Liver (tissue), 3 donors: ENCODE results near the gene FLOT1.

Experiments used
- EGR1 ChIP-seq, 2 donors: IDR thresholded peaks; 2 replicates each; pipeline ENCODE4 v1.6.1; 2016 to 2018; ENCODE audit warnings: antibody characterized with exemption in 2 of 2, low read depth in 2 of 2
- FOXA1 ChIP-seq: IDR thresholded peaks from 2 replicates; pipeline ENCODE4 v1.6.1; 2016; ENCODE audit warnings: antibody characterized with exemption
- HNF4A ChIP-seq, 2 donors: conservative IDR thresholded peaks; 2 replicates each; pipeline ENCODE4 v1.6.1; 2016; ENCODE audit warnings: antibody characterized with exemption in 2 of 2, mild to moderate bottlenecking in 2 of 2
- NR2F2 ChIP-seq: IDR thresholded peaks from 2 replicates; pipeline ENCODE4 v1.6.1; 2016; ENCODE audit warnings: antibody characterized with exemption
- RAD21 ChIP-seq, 2 donors: IDR thresholded peaks; 2 replicates each; pipeline ENCODE4 v1.6.1; 2016; ENCODE audit warnings: antibody characterized with exemption in 2 of 2, mild to moderate bottlenecking in 2 of 2
- YY1 ChIP-seq: IDR thresholded peaks from 2 replicates; pipeline ENCODE4 v1.6.1; 2016; ENCODE audit warnings: antibody characterized with exemption, mild to moderate bottlenecking
- TF ChIP-seq, protein P1 (sequence below): fragments of 150-350 bp; IDR thresholded peaks from 2 replicates; pipeline ENCODE4 v1.5.1; 2017; ENCODE audit warnings: improper control_type of control experiment, low read depth, low read length; ENCODE audit not compliant: missing input control
- TF ChIP-seq, protein P2 (sequence below): IDR thresholded peaks from 2 replicates; pipeline ENCODE4 v1.6.1; 2016; ENCODE audit warnings: antibody characterized with exemption, mild to moderate bottlenecking
- donor health status: healthy.
- donor health status: healthy.

DNA sequence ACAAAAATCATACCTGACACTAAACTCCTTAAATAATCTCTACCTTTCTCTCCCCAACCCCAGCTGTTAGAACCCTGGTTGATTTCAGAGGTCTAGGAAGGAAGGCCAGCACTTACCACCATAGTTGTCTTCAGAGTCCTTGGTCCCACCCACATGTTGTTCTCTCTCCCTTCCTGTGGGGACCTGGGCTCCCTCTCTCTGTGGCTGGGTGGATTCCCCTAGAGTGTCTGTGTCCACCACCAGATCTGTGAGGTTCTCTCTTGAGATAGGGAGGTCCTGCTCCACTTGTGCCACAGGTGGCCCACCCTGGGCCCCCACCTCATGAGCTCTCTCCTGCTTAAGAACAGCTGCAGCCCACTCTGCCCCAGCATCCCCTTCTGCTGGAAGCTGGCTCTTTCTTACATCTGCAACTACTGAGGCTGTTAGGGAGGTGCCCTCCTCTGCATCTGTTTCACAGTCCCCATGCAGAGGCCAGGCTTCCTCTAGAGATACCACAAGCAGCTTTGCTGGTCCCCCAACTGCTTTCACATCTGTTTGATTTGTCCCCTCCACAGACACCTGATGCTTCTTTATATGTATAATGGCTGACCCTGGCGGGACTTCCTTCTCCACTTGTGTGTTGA, 30.6 kb downstream of the FLOT1 start:
- TF ChIP-seq, protein P1, sequence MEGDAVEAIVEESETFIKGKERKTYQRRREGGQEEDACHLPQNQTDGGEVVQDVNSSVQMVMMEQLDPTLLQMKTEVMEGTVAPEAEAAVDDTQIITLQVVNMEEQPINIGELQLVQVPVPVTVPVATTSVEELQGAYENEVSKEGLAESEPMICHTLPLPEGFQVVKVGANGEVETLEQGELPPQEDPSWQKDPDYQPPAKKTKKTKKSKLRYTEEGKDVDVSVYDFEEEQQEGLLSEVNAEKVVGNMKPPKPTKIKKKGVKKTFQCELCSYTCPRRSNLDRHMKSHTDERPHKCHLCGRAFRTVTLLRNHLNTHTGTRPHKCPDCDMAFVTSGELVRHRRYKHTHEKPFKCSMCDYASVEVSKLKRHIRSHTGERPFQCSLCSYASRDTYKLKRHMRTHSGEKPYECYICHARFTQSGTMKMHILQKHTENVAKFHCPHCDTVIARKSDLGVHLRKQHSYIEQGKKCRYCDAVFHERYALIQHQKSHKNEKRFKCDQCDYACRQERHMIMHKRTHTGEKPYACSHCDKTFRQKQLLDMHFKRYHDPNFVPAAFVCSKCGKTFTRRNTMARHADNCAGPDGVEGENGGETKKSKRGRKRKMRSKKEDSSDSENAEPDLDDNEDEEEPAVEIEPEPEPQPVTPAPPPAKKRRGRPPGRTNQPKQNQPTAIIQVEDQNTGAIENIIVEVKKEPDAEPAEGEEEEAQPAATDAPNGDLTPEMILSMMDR: no peak
- TF ChIP-seq, protein P2, sequence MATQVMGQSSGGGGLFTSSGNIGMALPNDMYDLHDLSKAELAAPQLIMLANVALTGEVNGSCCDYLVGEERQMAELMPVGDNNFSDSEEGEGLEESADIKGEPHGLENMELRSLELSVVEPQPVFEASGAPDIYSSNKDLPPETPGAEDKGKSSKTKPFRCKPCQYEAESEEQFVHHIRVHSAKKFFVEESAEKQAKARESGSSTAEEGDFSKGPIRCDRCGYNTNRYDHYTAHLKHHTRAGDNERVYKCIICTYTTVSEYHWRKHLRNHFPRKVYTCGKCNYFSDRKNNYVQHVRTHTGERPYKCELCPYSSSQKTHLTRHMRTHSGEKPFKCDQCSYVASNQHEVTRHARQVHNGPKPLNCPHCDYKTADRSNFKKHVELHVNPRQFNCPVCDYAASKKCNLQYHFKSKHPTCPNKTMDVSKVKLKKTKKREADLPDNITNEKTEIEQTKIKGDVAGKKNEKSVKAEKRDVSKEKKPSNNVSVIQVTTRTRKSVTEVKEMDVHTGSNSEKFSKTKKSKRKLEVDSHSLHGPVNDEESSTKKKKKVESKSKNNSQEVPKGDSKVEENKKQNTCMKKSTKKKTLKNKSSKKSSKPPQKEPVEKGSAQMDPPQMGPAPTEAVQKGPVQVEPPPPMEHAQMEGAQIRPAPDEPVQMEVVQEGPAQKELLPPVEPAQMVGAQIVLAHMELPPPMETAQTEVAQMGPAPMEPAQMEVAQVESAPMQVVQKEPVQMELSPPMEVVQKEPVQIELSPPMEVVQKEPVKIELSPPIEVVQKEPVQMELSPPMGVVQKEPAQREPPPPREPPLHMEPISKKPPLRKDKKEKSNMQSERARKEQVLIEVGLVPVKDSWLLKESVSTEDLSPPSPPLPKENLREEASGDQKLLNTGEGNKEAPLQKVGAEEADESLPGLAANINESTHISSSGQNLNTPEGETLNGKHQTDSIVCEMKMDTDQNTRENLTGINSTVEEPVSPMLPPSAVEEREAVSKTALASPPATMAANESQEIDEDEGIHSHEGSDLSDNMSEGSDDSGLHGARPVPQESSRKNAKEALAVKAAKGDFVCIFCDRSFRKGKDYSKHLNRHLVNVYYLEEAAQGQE: no peak
- TF ChIP-seq FOXA1: no peak
- TF ChIP-seq HNF4A (conservative IDR thresholded peaks at IDR 0.05): no peak
- TF ChIP-seq RAD21 (IDR thresholded peaks at IDR 0.05): no peak
- TF ChIP-seq NR2F2: no peak
- no peak for TF ChIP-seq YY1
- TF ChIP-seq EGR1 (IDR thresholded peaks at IDR 0.05; ENCODE audit: low read depth in 2 of 2): no peak
